ENCODE results near the gene COL21A1.

Gene COL21A1

GRCh38 chr6:56246881-56247653, at the start of gene COL21A1:
TSS of gene COL21A1 (minus strand) at chr6:56247580. CDS start at chr6:56182618, 64,962 bp downstream.
- peak within 1 kb of the TSS; percentile 35 for H3K4me3 ChIP-seq (ENCODE audit: low read length)
- peak; percentile 41 for DNase-seq (ENCODE audit: low read depth)
- TF ChIP-seq CTCF (IDR thresholded peaks at IDR 0.05; ENCODE audit: insufficient read depth, low read depth, low read length, missing control alignments) = peak; percentile 20

- H3K4me3 ChIP-seq (ENCODE audit: low read length) = no peak overlapping the region
- no peak for TF ChIP-seq CTCF (IDR thresholded peaks at IDR 0.05; ENCODE audit: insufficient read depth, low read depth, low read length, missing control alignments)
- no peak for DNase-seq (ENCODE audit: low read depth)
Measured at GRCh38 chr6:56293781-56294180, 46.4 kb upstream of the COL21A1 start.

- DNase-seq (ENCODE audit: low read depth) = peak; percentile 71
- no peak overlapping the region for H3K4me3 ChIP-seq (ENCODE audit: low read length)
- peak; percentile 65 for TF ChIP-seq CTCF (IDR thresholded peaks at IDR 0.05; ENCODE audit: insufficient read depth, low read depth, low read length, missing control alignments)
Measured at GRCh38 chr6:56292505-56293181, 45.3 kb upstream of the COL21A1 start.

- no peak for DNase-seq (ENCODE audit: low read depth)
- TF ChIP-seq CTCF (IDR thresholded peaks at IDR 0.05; ENCODE audit: insufficient read depth, low read depth, low read length, missing control alignments) = no peak
- H3K4me3 ChIP-seq (ENCODE audit: low read length) = no peak overlapping the region
Measured at GRCh38 chr6:56291302-56291917, 44.0 kb upstream of the COL21A1 start.

GRCh38 chr6:56289721-56290120, 42.3 kb upstream of the COL21A1 start:
- DNase-seq (ENCODE audit: low read depth) = no peak
- TF ChIP-seq CTCF (IDR thresholded peaks at IDR 0.05; ENCODE audit: insufficient read depth, low read depth, low read length, missing control alignments) = no peak
- no peak overlapping the region for H3K4me3 ChIP-seq (ENCODE audit: low read length)

GRCh38 chr6:56288347-56288746, 41.0 kb upstream of the COL21A1 start:
- no peak overlapping the region for H3K4me3 ChIP-seq (ENCODE audit: low read length)
- peak; percentile 26 for DNase-seq (ENCODE audit: low read depth)
- no peak for TF ChIP-seq CTCF (IDR thresholded peaks at IDR 0.05; ENCODE audit: insufficient read depth, low read depth, low read length, missing control alignments)
